H9 (cell line): Measurements from ENCODE around the gene TEK. TPM values are rescaled to one million over a fixed set of nuclear protein-coding genes. Genes with fewer than 3 reads are reported as not detected.

Experiments used
- DNase-seq: peaks from one replicate; pipeline ENCODE4 v3.0.0-alpha.2; 2017
- H2AFZ ChIP-seq: one replicate; pipeline ENCODE4 v1.6.1; 2013; ENCODE audit warnings: mild to moderate bottlenecking, low read length, control low read depth, moderate library complexity
- H2AK5ac ChIP-seq: 2 replicates; pipeline ENCODE4 v1.6.1; 2013; ENCODE audit warnings: low read length, control low read depth, mixed read lengths; ENCODE audit not compliant: insufficient read length
- H2BK120ac ChIP-seq: one replicate; pipeline ENCODE4 v1.6.1; 2013; ENCODE audit warnings: low read depth, mild to moderate bottlenecking, low read length, control low read depth, inconsistent platforms; ENCODE audit not compliant: poor library complexity, severe bottlenecking
- H2BK12ac ChIP-seq: 2 replicates; pipeline ENCODE4 v1.6.1; 2013; ENCODE audit warnings: low read length, control low read depth, mixed read lengths, low read depth; ENCODE audit not compliant: insufficient read length
- H2BK15ac ChIP-seq: 2 replicates; pipeline ENCODE4 v1.6.1; 2013; ENCODE audit warnings: low read depth, low read length, control low read depth
- H2BK20ac ChIP-seq: one replicate; pipeline ENCODE4 v1.6.1; 2013; ENCODE audit warnings: low read depth, mild to moderate bottlenecking, low read length, control low read depth, inconsistent platforms; ENCODE audit not compliant: poor library complexity, severe bottlenecking
- H2BK5ac ChIP-seq: 2 replicates; pipeline ENCODE4 v1.6.1; 2013; ENCODE audit warnings: low read length, control low read depth, mixed read lengths; ENCODE audit not compliant: insufficient read length
- H3K14ac ChIP-seq: 2 replicates; pipeline ENCODE4 v1.6.1; 2013; ENCODE audit warnings: low read length, control low read depth; ENCODE audit not compliant: insufficient read depth
- H3K18ac ChIP-seq: 2 replicates; pipeline ENCODE4 v1.6.1; 2013; ENCODE audit warnings: low read depth, mild to moderate bottlenecking, mixed read lengths, low read length, control low read depth; ENCODE audit not compliant: insufficient read length
- H3K23ac ChIP-seq: 2 replicates; pipeline ENCODE4 v1.6.1; 2013; ENCODE audit warnings: low read length, control low read depth, mixed read lengths, low read depth; ENCODE audit not compliant: insufficient read length
- H3K23me2 ChIP-seq: 2 replicates; pipeline ENCODE4 v1.6.1; 2013; ENCODE audit warnings: low read depth, mild to moderate bottlenecking, mixed read lengths, low read length, control low read depth; ENCODE audit not compliant: insufficient read length, poor library complexity, severe bottlenecking
- H3K27ac ChIP-seq: 2 replicates; pipeline ENCODE4 v1.5.1; 2013; ENCODE audit warnings: low read length, control low read depth, mixed read lengths, low read depth; ENCODE audit not compliant: insufficient read length
- H3K27me3 ChIP-seq: 2 replicates; pipeline ENCODE4 v1.6.1; 2013; ENCODE audit warnings: low read length, control low read depth, inconsistent platforms; ENCODE audit not compliant: insufficient read depth
- H3K4ac ChIP-seq: 2 replicates; pipeline ENCODE4 v1.6.1; 2013; ENCODE audit warnings: low read depth, mild to moderate bottlenecking, control low read depth, inconsistent platforms, low read length, moderate library complexity
- H3K4me1 ChIP-seq: 2 replicates; pipeline ENCODE4 v1.6.1; 2013; ENCODE audit warnings: low read length, control low read depth, inconsistent platforms; ENCODE audit not compliant: insufficient read depth
- H3K4me2 ChIP-seq: 2 replicates; pipeline ENCODE4 v1.6.1; 2013; ENCODE audit warnings: low read length, control low read depth, mixed read lengths; ENCODE audit not compliant: insufficient read length, insufficient read depth
- H3K56ac ChIP-seq: 2 replicates; pipeline ENCODE4 v1.6.1; 2013; ENCODE audit warnings: low read depth, mild to moderate bottlenecking, mixed read lengths, low read length, control low read depth; ENCODE audit not compliant: insufficient read length
- H3K79me1 ChIP-seq: 2 replicates; pipeline ENCODE4 v1.6.1; 2013; ENCODE audit warnings: low read depth, mild to moderate bottlenecking, moderate library complexity, low read length, control low read depth, inconsistent platforms; ENCODE audit not compliant: insufficient read depth, poor library complexity, severe bottlenecking
- H3K79me2 ChIP-seq: 2 replicates; pipeline ENCODE4 v1.6.1; 2013; ENCODE audit warnings: low read length, control low read depth, inconsistent platforms; ENCODE audit not compliant: insufficient read depth
- H3K9ac ChIP-seq: 2 replicates; pipeline ENCODE4 v1.6.1; 2013; ENCODE audit warnings: low read length, control low read depth, mixed read lengths; ENCODE audit not compliant: insufficient read length; ENCODE audit errors: extremely low read depth
- H3K9me3 ChIP-seq: one replicate; pipeline ENCODE4 v1.6.1; 2013; ENCODE audit warnings: low read depth, low read length, inconsistent platforms; ENCODE audit not compliant: control insufficient read depth
- H3T11ph ChIP-seq: one replicate; pipeline ENCODE4 v1.6.1; 2013; ENCODE audit warnings: mild to moderate bottlenecking, low read length, control low read depth, inconsistent platforms
- H4K20me1 ChIP-seq: one replicate; pipeline ENCODE4 v1.6.1; 2013; ENCODE audit not compliant: control insufficient read depth, insufficient read length, insufficient read depth
- H4K5ac ChIP-seq: 2 replicates; pipeline ENCODE4 v1.6.1; 2013; ENCODE audit warnings: low read depth, mild to moderate bottlenecking, mixed read lengths, low read length, control low read depth; ENCODE audit not compliant: insufficient read length
- H4K8ac ChIP-seq: replicated peaks from 2 replicates; pipeline ENCODE4 v1.6.1; 2013; ENCODE audit warnings: low read length, control low read depth, mixed read lengths, low read depth; ENCODE audit not compliant: insufficient read length
- H4K91ac ChIP-seq: 2 replicates; pipeline ENCODE4 v1.6.1; 2013; ENCODE audit warnings: low read depth, mild to moderate bottlenecking, moderate library complexity, mixed read lengths, low read length, control low read depth; ENCODE audit not compliant: insufficient read length
- H3K27ac Mint-ChIP-seq, 3 experiments: 2 replicates in 2 of 3; 3 replicates in 1 of 3; pipeline ENCODE4 v1.8.0; 2020 to 2021; ENCODE audit warnings: mixed read lengths in 3 of 3, mild to moderate bottlenecking in 1 of 3, moderate library complexity in 1 of 3
- H3K27me3 Mint-ChIP-seq: 2 replicates; pipeline ENCODE4 v1.8.0; 2021; ENCODE audit warnings: low read depth, mild to moderate bottlenecking, moderate library complexity, mixed read lengths
- H3K36me3 Mint-ChIP-seq, 3 experiments: 2 replicates in 2 of 3; 3 replicates in 1 of 3; pipeline ENCODE4 v1.8.0; 2020 to 2021; ENCODE audit warnings: low read depth in 3 of 3, mixed read lengths in 3 of 3; ENCODE audit not compliant: insufficient read depth in 1 of 3
- H3K4me1 Mint-ChIP-seq, 2 experiments: 2 replicates each; pipeline ENCODE4 v1.8.0; 2020; ENCODE audit warnings: mixed read lengths in 2 of 2
- H3K4me3 Mint-ChIP-seq, 2 experiments: 2 replicates in 1 of 2; 3 replicates in 1 of 2; pipeline ENCODE4 v1.8.0; 2020 to 2021; ENCODE audit warnings: mild to moderate bottlenecking in 2 of 2, mixed read lengths in 2 of 2, moderate library complexity in 1 of 2
- H3K9me3 Mint-ChIP-seq, 2 experiments: 2 replicates in 1 of 2; 3 replicates in 1 of 2; pipeline ENCODE4 v1.8.0; 2020; ENCODE audit warnings: mild to moderate bottlenecking in 2 of 2, mixed read lengths in 2 of 2, moderate library complexity in 1 of 2
- total RNA-seq: library from RNA; stranded (reverse); gene quantifications from 2 replicates; pipeline ENCODE4 v1.2.1, GENCODE V29; 2021
- TF ChIP-seq, protein P1 (sequence below): fragments of 200-600 bp; sonication (generic); conservative IDR thresholded peaks from 3 replicates; pipeline ENCODE4 v1.8.0; 2021; ENCODE audit warnings: antibody characterized with exemption, mild to moderate bottlenecking

TEK gene
- total RNA-seq, 1 experiment from 2014 or later = 1.8 TPM

DNA sequence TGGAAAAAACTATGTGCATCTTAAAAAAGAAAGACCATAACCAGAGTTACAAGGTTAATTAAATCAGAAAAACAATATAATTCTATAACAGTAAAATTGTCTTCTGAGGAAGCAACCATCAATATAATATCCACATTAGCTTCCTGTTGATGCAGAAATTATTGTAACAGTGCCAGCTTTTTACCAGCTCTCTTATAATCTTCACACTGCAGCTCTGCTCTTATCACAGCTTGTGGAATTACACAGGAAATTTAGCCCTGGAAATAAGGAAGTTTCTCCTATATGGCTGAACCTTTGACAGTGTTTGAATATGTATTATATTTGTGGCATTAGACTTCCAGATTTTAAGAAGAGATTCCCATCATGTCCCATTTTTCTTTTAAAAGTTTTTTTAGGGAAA lies 49.1 kb upstream of the TEK start:
- H3K56ac ChIP-seq = no peak overlapping the region
- H2AK5ac ChIP-seq = no peak overlapping the region
- H2BK120ac ChIP-seq = no peak overlapping the region
- no peak overlapping the region for H4K5ac ChIP-seq
- no peak overlapping the region for H3K9ac ChIP-seq
- no peaks in the 10 kb centered on the region for H3K9me3 ChIP-seq
- H4K8ac ChIP-seq = no peak overlapping the region
- no peaks in the 10 kb centered on the region for H3K27me3 ChIP-seq
- no peaks in the 10 kb centered on the region for H3K79me2 ChIP-seq
- H3K14ac ChIP-seq = no peak overlapping the region
- no peak overlapping the region for H3K18ac ChIP-seq
- Mint-ChIP-seq H3K27ac (no peak overlapping the region), H3K4me3 (no peak overlapping the region), H3K27me3 (no peaks in the 10 kb centered on the region), H3K4me1 (no peaks in the 10 kb centered on the region), H3K9me3 (no peaks in the 10 kb centered on the region), H3K36me3 (peaks cover 0 to 11% (median 0%) of the 10 kb centered on the region in 3 experiments; a peak in 2 of 7 replicates)
- no peak overlapping the region for H3K27ac ChIP-seq
- no peak overlapping the region for H2BK20ac ChIP-seq
- H3K4ac ChIP-seq = no peak overlapping the region
- no peak overlapping the region for H3K23ac ChIP-seq
- H4K91ac ChIP-seq = no peak overlapping the region
- H3K4me1 ChIP-seq = no peaks in the 10 kb centered on the region
- no peaks in the 10 kb centered on the region for H3K23me2 ChIP-seq
- no peak overlapping the region for H2BK12ac ChIP-seq
- no peaks in the 10 kb centered on the region for H4K20me1 ChIP-seq
- no peak overlapping the region for H2BK15ac ChIP-seq
- TF ChIP-seq, protein P1, sequence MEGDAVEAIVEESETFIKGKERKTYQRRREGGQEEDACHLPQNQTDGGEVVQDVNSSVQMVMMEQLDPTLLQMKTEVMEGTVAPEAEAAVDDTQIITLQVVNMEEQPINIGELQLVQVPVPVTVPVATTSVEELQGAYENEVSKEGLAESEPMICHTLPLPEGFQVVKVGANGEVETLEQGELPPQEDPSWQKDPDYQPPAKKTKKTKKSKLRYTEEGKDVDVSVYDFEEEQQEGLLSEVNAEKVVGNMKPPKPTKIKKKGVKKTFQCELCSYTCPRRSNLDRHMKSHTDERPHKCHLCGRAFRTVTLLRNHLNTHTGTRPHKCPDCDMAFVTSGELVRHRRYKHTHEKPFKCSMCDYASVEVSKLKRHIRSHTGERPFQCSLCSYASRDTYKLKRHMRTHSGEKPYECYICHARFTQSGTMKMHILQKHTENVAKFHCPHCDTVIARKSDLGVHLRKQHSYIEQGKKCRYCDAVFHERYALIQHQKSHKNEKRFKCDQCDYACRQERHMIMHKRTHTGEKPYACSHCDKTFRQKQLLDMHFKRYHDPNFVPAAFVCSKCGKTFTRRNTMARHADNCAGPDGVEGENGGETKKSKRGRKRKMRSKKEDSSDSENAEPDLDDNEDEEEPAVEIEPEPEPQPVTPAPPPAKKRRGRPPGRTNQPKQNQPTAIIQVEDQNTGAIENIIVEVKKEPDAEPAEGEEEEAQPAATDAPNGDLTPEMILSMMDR = no peak
- H3T11ph ChIP-seq = no peak overlapping the region
- DNase-seq = no peak
- no peaks in the 10 kb centered on the region for H3K79me1 ChIP-seq
- H2BK5ac ChIP-seq = no peak overlapping the region
- no peak overlapping the region for H3K4me2 ChIP-seq
- H2AFZ ChIP-seq = no peak overlapping the region
